Measurements from ENCODE around the gene ASAP2.

ASAP2 gene

GRCh38 chr2:9430316-9431293 is 224.0 kb downstream of the ASAP2 start:
- no peak for DNase-seq (ENCODE audit: low read depth)

GRCh38 chr2:9434489-9434888 is 227.9 kb downstream of the ASAP2 start:
- DNase-seq (ENCODE audit: low read depth), result no peak

GRCh38 chr2:9439536-9439935 is 232.9 kb downstream of the ASAP2 start:
- DNase-seq (ENCODE audit: low read depth), result no peak

GRCh38 chr2:9440058-9440727 is 233.6 kb downstream of the ASAP2 start:
- DNase-seq (ENCODE audit: low read depth), result no peak

GRCh38 chr2:9441556-9441955 is 234.9 kb downstream of the ASAP2 start:
- no peak for DNase-seq (ENCODE audit: low read depth)

- DNase-seq (ENCODE audit: low read depth), result no peak
These were observed 236.9 kb downstream of the ASAP2 start for GRCh38 chr2:9443526-9443925.

- no peak for DNase-seq (ENCODE audit: low read depth)
These were observed 238.5 kb downstream of the ASAP2 start for GRCh38 chr2:9445089-9445488.

- no peak for DNase-seq (ENCODE audit: low read depth)
These were observed 244.6 kb downstream of the ASAP2 start for GRCh38 chr2:9451231-9451630.
